Adrenal gland (tissue), 5 donors: ENCODE results near the gene CACNA1I.
A peak's percentile ranks its signal among the peaks of the same experiment; 100 is the strongest.

ENCODE experiments used
- POLR2A ChIP-seq, 2 donors: fragments of 450-650 bp; IDR thresholded peaks; one replicate each; pipeline ENCODE4 v1.6.1; 2017; ENCODE audit warnings: antibody characterized with exemption in 2 of 2, mild to moderate bottlenecking in 2 of 2, moderate library complexity in 1 of 2
- TF ChIP-seq, protein P1 (sequence below), 6 experiments: fragments of 450-650 bp in 4 of 6; fragments of 200-600 bp in 2 of 6; sonication (generic) in 1 of 6; IDR thresholded peaks; 1 replicate in 5 of 6; 2 replicates in 1 of 6; pipeline versions ENCODE4 v1.5.1 to v1.8.0; 2016 to 2021; ENCODE audit warnings: antibody characterized with exemption in 6 of 6, mild to moderate bottlenecking in 2 of 6, moderate library complexity in 1 of 6
- donor health status: DM: no; HTN: no; CAD: no.

DNA sequence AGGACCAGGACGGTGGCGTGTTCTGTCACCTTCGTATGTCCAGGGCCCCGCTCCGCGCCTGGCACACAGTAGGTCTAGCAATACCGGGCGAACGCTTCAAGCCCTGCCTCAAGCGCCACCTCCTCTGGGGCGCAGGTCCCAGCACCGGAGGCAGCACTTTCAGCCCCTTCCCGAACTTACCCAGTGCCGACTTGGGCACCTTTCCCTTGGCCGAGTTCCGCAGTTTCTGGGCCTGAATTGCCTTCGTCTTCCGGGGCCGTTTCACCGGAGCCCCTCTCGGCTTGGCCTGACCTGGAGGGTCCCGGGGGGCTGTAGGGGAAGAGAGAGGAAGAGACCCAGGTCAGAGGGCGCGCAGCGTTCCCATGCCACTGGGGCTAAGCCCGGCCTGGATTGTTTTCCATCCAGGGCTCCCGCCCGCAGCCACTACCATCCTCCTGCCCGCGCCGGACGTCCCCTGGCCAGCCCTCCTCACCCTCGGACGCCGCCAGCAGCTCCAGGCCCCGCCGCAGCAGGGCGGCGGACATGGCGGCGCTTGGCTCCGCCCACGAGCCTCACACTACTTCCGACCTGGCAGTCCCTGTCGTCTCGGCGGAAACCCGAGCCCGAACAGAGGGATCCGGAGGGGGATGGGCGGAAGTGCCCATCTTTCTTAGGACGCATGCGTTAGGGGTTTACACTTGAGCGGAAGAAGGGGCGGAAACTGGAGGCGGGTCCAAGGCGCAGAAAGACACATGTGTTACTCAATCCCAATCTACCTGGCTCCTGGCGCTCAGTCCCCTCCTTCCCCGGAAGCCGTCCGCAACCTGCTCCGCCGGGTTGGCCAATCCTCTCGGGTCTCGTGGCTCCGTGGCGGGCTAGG lies 38.1 kb upstream of the CACNA1I start, which contains the start of gene RPS19BP1:
- TF ChIP-seq POLR2A (IDR thresholded peaks at IDR 0.05), result peak; percentile 58 to 86
- TF ChIP-seq, protein P1, sequence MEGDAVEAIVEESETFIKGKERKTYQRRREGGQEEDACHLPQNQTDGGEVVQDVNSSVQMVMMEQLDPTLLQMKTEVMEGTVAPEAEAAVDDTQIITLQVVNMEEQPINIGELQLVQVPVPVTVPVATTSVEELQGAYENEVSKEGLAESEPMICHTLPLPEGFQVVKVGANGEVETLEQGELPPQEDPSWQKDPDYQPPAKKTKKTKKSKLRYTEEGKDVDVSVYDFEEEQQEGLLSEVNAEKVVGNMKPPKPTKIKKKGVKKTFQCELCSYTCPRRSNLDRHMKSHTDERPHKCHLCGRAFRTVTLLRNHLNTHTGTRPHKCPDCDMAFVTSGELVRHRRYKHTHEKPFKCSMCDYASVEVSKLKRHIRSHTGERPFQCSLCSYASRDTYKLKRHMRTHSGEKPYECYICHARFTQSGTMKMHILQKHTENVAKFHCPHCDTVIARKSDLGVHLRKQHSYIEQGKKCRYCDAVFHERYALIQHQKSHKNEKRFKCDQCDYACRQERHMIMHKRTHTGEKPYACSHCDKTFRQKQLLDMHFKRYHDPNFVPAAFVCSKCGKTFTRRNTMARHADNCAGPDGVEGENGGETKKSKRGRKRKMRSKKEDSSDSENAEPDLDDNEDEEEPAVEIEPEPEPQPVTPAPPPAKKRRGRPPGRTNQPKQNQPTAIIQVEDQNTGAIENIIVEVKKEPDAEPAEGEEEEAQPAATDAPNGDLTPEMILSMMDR (IDR thresholded peaks at IDR 0.05), result peak in 1 of 6 experiments; percentile 23
